Stimulated activated CD4-positive, alpha-beta T cell treated with anti-CD3 and anti-CD28 coated beads, Interleukin-4, amount 100 ng/mL, for 48 hours (primary cell): ENCODE results near the gene POMZP3.
"Not testable (repeated sequence)": the region's sequence is repeated elsewhere in the genome, so short reads cannot be mapped to it uniquely, and the experiment has no call there.

ENCODE experiments used
- DNase-seq, 2 donors: peaks; one replicate each; pipeline ENCODE4 v3.0.0-alpha.2; 2020; ENCODE audit warnings: low read depth in 2 of 2

The POMZP3 gene

GRCh38 chr7:76626989-76627642, at the start of gene POMZP3:
POMZP3 (minus strand) TSS chr7:76627279; CDS start chr7:76626064, 1,215 bp downstream.
- peak; percentile 11 to 28 for DNase-seq

- DNase-seq: not testable (repeated sequence)
Observed at GRCh38 chr7:76675783-76676182, 48.7 kb upstream of the POMZP3 start.

- not testable (repeated sequence) for DNase-seq
Observed at GRCh38 chr7:76673346-76673745, 46.3 kb upstream of the POMZP3 start.

GRCh38 chr7:76659212-76659611, 32.1 kb upstream of the POMZP3 start:
- not testable (repeated sequence) for DNase-seq

GRCh38 chr7:76656425-76656824, 29.3 kb upstream of the POMZP3 start:
- DNase-seq: not testable (repeated sequence)

GRCh38 chr7:76642620-76643019, 15.5 kb upstream of the POMZP3 start:
- not testable (repeated sequence) for DNase-seq

GRCh38 chr7:76637061-76637691, 10.1 kb upstream of the POMZP3 start:
- DNase-seq: not testable (repeated sequence)

- DNase-seq: peak in 1 of 2 donors; percentile 12
Observed at GRCh38 chr7:76626581-76626980, 498 bp downstream of the POMZP3 start.

- not testable (repeated sequence) for DNase-seq
Observed at GRCh38 chr7:76619439-76620190, 7.5 kb downstream of the POMZP3 start.

GRCh38 chr7:76613783-76614182, 13.3 kb downstream of the POMZP3 start:
- DNase-seq: not testable (repeated sequence)

GRCh38 chr7:76612232-76612631, 14.8 kb downstream of the POMZP3 start:
- not testable (repeated sequence) for DNase-seq

GRCh38 chr7:76609864-76610263, 17.2 kb downstream of the POMZP3 start:
- DNase-seq: not testable (repeated sequence)

GRCh38 chr7:76608469-76608868, 18.6 kb downstream of the POMZP3 start:
- DNase-seq: not testable (repeated sequence)

GRCh38 chr7:76606027-76606426, 21.1 kb downstream of the POMZP3 start:
- peak in 1 of 2 donors; percentile 48 for DNase-seq

GRCh38 chr7:76600650-76601049, 26.4 kb downstream of the POMZP3 start:
- DNase-seq: not testable (repeated sequence)

GRCh38 chr7:76600116-76600482, 27.0 kb downstream of the POMZP3 start:
- not testable (repeated sequence) for DNase-seq

- DNase-seq: not testable (repeated sequence)
Observed at GRCh38 chr7:76598590-76599264, 28.4 kb downstream of the POMZP3 start.

- not testable (repeated sequence) for DNase-seq
Observed at GRCh38 chr7:76597288-76597687, 29.8 kb downstream of the POMZP3 start.

GRCh38 chr7:76592694-76593093, 34.4 kb downstream of the POMZP3 start:
- not testable (repeated sequence) for DNase-seq

- DNase-seq: not testable (repeated sequence)
Observed at GRCh38 chr7:76591602-76592304, 35.3 kb downstream of the POMZP3 start.

GRCh38 chr7:76591033-76591432, 36.0 kb downstream of the POMZP3 start:
- DNase-seq: not testable (repeated sequence)
